NOMO-1 treated with dmso at 0.1 percent for 144 hours (cell line): ENCODE results near the gene IFNA2.
"Not testable (repeated sequence)": the region's sequence is repeated elsewhere in the genome, so short reads cannot be mapped to it uniquely, and the experiment has no call there.

Experiments used
- DNase-seq: peaks from one replicate; lab custom pipeline; 2025; ENCODE audit not compliant: unreplicated experiment; lab: John Stamatoyannopoulos, UW

The IFNA2 gene

GRCh38 chr9:21385131-21385670 lies at the start of gene IFNA2:
Gene IFNA2, minus strand, starts transcription at chr9:21385398. Its CDS starts 69 bp downstream, at chr9:21385329.
- no peak for DNase-seq

DNA sequence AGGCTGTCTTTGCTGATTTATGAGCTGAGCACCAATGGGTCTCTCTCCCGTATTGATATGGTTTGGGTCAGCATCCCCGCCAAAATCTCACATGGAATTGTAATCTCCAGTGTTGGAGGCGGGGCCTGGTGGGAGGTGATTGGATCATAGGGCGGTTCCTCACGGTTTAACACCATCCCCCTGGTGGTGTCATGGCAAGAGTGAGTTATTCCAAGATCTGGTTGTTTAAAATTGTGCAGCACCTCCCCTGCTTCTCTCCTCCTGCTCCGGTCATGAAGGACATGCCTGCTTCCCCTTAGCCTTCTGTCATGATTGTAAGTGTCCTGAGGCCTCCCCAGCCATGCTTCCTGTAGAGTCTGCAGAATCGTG lies 49.8 kb upstream of the IFNA2 start:
- DNase-seq: not testable (repeated sequence)

GRCh38 chr9:21434202-21435014 lies 49.2 kb upstream of the IFNA2 start:
- no peak for DNase-seq

DNA sequence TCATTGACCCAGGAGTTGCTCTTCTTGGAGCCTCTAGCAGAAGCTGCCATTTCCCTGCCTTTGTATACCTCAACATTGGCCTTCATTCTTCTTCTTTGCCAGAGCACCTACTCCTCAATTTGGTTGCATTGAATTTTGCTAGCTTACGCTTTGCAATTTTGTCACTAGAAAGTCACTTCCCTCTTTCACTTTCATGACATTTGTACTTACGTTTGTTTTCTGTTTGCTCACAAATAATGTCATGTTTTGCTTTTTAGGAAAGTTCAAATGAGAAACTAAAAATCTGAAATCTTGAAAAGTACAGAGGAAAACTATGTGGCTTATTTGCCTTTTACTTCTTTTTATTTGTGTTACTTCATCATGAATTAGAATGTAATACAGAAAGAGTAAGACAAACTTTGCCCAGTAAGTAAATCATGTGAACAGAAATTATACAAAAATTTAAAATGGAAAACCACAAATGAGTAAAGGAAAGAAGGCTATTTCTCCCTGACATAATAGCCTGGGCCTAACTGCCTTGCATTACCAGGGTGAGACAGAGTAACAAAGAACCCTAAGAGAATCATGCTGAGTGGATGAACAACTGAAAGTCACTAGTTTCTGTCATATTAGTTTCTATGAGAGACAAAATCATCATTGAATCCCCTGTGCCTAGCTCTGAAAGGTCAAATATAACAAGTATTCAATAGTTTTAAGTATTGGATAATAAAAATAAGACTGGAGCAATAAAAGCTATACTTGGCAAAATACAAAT lies 47.7 kb upstream of the IFNA2 start:
- DNase-seq: no peak

DNA sequence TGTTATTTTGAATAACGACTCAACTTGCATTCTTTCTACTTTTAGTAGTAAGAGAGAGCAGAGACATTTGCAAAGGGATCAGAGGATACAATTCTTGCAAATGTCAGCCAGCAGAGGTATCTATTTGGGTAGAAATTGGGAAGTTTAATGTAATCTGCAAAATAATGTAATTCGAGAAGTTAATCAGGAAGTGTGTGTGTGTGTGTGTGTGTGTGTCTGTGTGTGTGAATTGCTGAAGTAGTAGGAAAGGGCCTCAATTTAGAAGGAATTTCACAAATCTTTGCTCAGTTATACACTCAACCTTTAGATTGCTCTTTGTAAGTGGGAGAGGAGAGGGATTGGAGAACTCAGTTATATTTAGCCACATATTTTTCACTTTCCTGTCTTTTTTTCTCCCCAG lies 44.0 kb upstream of the IFNA2 start:
- DNase-seq: no peak

DNA sequence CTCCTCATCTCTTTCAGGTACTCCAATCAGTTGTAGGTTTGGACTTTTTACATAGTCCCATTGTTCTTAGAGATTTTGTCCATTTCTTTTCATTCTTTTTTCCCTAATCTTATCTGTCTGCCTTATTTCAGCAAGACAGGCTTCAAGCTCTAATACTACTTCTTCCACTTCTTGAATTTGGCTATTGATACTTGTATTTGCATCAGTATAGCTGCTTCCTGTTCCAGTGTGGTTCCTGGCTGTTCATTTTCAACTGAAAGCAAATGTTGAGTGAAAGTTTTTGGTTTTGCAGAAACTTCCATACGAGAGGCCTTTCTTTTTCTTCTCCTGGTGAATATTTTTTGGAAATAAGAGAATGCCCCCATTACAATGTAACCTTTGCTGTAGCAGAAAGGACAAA lies 43.0 kb upstream of the IFNA2 start:
- no peak for DNase-seq

GRCh38 chr9:21415493-21416267 lies 30.5 kb upstream of the IFNA2 start:
- no peak for DNase-seq

DNA sequence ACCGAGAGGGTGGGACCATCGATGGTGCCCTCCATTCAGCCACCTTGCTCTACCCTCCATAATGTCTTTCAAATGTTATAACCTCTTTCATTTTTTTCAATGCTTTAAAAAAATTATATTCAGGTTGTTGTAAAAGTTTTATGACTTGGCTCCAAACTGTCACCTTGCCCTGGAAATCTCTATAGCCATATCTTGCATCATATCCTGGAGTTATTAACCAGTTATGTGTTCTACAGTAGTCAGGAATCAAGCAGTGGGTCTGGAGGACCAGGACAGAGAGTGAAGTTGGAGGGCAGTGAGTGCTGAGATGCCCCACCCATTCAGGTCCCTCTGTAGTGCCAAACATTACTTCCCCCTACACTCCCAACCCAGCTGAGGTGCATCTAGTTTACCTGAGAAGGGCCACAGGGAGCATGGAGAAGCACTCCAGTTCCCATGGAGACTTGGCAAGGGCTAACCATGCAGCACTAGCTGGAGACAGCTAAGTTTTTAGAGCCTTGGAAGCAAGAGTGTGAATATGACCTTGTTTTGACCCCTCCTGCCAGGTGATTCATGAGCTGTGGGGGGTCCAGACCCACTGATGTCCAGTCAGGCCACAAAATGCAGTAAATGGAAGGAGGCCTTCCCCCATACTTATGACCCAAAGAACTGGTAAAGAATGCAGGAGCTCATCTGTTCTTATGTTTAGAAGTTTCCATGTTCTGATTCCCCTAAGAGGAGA lies 29.2 kb upstream of the IFNA2 start:
- DNase-seq: no peak

GRCh38 chr9:21413624-21414023 lies 28.4 kb upstream of the IFNA2 start:
- no peak for DNase-seq

DNA sequence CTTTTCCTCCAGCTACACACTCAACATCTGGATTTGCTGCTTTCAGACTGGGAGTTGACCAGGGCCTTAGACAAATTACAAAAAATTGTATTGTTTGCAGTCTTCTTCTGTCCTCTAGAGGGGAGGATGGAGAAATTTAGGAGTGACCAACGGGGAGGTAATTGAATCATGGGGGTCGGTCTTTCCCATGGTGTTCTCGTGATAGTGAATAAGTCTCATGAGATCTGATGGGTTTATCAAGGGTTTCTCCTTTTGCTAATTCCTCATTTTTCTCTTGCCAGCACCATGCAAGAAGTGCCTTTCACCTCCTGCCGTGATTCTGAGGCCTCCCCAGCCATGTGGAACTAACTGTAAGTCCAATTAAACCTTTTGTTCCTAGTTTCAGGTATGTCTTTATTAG lies 28.0 kb upstream of the IFNA2 start:
- no peak for DNase-seq

DNA sequence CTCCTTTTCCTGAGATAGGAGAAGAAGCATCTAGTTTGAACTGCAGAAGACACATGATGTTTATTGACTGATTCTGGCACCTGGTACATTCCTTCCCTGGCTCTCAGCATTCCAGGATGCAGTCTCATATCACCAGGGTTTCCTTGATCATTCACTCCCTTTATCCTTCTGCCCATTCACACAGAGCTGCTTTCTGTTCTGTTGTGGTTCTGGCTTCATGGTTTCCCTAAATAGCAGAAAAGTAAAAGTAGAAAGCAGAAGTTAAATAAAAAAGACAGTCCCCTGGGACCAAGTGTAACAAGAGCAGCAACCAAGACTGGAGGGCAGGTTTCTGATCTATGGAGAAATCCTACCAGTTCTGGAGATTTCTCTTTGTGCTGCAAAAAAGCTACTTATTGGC lies 26.9 kb upstream of the IFNA2 start:
- no peak for DNase-seq

DNA sequence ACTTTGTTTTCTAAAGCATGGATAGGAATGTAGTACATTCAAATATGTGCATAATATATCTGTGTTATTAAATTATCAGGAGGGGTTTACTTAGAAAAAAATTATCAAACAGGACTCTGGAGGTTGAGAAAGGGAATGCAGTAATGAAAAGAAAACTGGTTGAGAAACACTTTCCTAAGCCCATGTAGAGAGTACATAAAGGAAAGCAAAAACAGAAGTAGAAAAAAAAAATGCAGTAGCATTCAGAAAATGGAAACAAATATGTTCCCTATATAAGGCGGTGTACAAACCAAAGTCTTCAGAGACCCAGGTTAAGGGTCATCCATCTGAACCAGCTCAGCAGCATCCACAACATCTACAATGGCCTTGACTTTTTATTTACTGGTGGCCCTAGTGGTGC lies 23.6 kb upstream of the IFNA2 start, which contains the start of gene IFNA8:
TSS of gene IFNA8 (plus strand) at position 301 of the 400 bp plus-strand sequence. CDS start at position 361, 60 bp downstream.
- no peak for DNase-seq

GRCh38 chr9:21404146-21404545 lies 18.9 kb upstream of the IFNA2 start:
- DNase-seq: no peak

GRCh38 chr9:21402386-21403251 lies 17.4 kb upstream of the IFNA2 start:
- no peak for DNase-seq

GRCh38 chr9:21399956-21400355 lies 14.8 kb upstream of the IFNA2 start:
- DNase-seq: no peak

GRCh38 chr9:21398955-21399489 lies 13.8 kb upstream of the IFNA2 start:
- no peak for DNase-seq

DNA sequence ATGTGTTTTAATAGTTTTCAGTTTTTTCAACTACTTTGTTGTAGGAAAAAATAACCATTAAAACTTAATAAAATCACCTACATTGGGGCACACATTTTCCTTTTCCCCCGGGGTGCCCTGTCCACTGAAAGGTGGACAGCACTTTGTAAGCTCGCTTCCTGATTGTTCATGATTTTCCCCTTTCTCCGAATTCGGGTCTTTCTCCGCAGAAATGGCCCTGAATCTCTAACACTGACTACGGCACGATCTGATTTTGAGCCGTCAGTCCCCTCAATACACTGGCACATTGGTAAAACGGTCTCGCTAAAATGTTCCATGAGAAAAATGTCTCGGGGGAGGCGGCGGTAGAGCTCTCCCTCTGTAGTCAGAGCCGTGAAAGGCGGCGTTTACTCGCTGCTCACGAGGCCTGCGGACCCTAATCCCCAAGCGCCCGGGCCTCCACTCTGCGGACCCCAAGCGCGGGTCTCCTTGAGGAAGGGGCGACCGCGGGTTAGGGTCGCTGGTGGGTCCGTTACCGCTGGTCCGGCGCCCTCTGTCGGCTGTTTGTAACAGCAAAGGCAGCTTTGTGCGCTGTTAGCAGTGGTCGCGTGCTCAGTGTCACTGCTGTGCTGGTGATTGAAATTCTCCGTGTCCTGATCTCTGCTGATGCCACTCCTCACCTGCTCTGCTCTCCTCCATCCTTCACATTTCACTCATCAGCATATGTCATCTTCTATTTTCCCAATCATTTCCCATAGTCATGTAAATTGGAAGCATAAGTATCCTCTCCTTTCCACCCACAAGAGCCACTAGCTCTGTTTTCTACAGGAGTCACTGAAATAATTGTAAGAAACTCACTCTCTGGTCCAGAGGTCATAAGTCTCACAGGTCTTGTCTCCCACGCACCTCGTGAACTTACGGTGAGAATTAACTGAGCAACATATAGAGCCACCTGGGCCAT lies 10.8 kb upstream of the IFNA2 start:
- DNase-seq: no peak

- no peak for DNase-seq
Measured at GRCh38 chr9:21392270-21392669, 7.1 kb upstream of the IFNA2 start.
